Measurements from ENCODE around the gene UBAC1.

DNA sequence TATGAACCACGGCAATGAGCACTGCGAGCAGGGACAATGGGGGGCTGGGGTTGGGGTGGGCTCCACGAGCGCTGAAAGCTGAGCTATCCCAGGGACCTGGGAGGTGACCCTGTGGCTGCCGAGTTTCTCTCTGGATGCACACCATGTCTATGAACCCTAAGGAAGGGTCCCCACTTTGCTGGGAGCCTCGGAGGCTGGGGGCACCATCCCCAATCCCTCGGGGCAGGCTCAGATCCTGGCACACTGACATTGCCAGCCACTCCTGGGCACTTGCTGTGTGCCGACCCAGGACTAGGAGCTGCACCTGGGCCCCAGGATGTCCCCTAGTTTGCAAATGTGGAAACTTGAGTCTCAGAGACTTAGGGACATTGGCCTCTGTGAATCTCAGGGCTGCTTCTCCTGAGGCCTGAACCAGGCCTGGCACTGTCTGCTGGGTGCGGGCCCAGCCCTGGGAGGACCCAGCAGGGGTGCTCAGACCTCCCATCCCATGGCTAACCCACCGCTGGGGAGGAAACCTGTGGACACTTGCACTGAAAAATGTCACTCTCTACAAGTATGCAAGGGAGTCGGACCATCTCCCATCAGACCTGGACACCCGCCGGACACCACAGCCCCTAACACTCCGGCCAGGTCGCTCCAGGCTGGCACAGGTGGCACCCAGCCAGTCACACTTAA, 40.8 kb downstream of the UBAC1 start:
- TF ChIP-seq, protein P1, sequence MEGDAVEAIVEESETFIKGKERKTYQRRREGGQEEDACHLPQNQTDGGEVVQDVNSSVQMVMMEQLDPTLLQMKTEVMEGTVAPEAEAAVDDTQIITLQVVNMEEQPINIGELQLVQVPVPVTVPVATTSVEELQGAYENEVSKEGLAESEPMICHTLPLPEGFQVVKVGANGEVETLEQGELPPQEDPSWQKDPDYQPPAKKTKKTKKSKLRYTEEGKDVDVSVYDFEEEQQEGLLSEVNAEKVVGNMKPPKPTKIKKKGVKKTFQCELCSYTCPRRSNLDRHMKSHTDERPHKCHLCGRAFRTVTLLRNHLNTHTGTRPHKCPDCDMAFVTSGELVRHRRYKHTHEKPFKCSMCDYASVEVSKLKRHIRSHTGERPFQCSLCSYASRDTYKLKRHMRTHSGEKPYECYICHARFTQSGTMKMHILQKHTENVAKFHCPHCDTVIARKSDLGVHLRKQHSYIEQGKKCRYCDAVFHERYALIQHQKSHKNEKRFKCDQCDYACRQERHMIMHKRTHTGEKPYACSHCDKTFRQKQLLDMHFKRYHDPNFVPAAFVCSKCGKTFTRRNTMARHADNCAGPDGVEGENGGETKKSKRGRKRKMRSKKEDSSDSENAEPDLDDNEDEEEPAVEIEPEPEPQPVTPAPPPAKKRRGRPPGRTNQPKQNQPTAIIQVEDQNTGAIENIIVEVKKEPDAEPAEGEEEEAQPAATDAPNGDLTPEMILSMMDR (IDR thresholded peaks at IDR 0.05; ENCODE audit: insufficient read depth, low read length) = no peak
- TF ChIP-seq SPI1 (IDR thresholded peaks at IDR 0.05; ENCODE audit: borderline replicate concordance, low read depth) (no peak), GABPA (IDR thresholded peaks at IDR 0.05; ENCODE audit: low read depth) (no peak)

Data from HL-60 (cell line).